ENCODE results near the gene MOB2. TPM values are rescaled to one million over a fixed set of nuclear protein-coding genes. Genes with fewer than 3 reads are reported as not detected.

MOB2 gene
- total RNA-seq, 4 donors from 2014 or later = 24.5 to 59.9 (median 39.1) TPM

DNA sequence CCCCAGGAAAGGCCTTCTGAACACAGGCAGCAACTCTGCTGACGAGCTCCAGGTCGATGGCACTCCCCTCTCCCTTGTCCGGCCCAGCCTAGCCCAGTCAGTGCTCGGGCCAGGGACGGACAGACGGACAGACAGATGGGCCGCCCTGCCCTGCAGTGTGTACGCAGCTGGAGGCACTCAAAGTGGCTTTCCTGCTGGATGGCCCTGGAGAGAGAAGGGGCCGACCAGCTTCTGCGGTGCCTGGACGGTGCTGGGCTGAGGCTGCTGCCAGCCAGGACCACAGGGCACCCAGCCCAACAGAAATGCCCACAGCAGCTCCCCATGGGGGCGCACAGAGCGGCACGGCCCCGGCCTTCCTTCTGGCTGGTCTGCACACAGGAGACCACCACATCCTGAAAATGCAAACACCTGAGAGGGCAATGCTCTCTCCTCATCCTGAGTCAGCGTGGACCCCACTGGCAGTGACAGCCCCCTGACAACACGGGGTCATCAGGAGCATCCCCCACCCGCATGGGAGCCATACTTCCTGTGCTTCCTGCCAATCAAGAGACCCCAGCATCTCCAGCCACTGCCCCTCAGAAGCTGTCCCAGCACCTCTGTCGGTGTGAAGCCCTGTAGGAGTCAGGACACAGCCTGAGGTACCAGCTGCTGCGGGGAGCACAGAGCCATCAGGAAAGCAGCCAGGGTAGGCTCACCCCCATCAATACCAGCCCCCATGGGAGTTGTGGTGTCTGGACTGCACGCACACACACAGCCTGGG lies 692 bp upstream of the MOB2 start:
- TF ChIP-seq, protein P1, sequence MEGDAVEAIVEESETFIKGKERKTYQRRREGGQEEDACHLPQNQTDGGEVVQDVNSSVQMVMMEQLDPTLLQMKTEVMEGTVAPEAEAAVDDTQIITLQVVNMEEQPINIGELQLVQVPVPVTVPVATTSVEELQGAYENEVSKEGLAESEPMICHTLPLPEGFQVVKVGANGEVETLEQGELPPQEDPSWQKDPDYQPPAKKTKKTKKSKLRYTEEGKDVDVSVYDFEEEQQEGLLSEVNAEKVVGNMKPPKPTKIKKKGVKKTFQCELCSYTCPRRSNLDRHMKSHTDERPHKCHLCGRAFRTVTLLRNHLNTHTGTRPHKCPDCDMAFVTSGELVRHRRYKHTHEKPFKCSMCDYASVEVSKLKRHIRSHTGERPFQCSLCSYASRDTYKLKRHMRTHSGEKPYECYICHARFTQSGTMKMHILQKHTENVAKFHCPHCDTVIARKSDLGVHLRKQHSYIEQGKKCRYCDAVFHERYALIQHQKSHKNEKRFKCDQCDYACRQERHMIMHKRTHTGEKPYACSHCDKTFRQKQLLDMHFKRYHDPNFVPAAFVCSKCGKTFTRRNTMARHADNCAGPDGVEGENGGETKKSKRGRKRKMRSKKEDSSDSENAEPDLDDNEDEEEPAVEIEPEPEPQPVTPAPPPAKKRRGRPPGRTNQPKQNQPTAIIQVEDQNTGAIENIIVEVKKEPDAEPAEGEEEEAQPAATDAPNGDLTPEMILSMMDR (IDR thresholded peaks at IDR 0.05; ENCODE audit: low read depth) = no peak

- TF ChIP-seq, protein P1 (IDR thresholded peaks at IDR 0.05; ENCODE audit: low read depth) = no peak
Measured at GRCh38 chr11:1485504-1485885, 1.1 kb downstream of the MOB2 start.

GRCh38 chr11:1484695-1485503 lies 1.7 kb downstream of the MOB2 start:
- TF ChIP-seq, protein P1 (IDR thresholded peaks at IDR 0.05; ENCODE audit: low read depth) = no peak

GRCh38 chr11:1484061-1484671 lies 2.4 kb downstream of the MOB2 start:
- TF ChIP-seq, protein P1 (IDR thresholded peaks at IDR 0.05; ENCODE audit: low read depth) = no peak

DNA sequence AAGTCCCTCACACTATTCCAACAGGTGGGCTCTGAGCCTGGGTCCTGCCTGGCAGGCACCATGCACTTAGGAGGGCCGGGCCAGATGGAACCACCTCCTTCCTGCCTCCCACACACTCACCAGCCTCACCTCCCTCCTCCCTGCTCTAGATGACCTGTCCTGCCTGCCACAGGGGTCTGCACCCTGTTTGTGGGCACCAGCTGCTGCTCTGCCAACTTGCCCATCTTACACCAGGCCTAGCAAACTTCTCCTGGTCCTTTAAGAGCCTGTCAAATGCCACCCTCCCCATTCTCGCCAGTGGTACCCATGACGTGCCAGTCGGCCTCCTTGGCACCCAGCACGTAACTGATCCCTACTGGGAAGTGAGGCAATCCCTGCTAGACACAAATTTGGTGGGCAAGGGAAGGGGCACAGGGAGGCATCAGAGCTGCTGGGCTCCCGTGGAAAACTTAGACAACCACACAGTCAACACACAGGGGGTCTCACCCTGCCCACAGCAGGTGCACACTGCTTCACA lies 3.1 kb downstream of the MOB2 start:
- TF ChIP-seq, protein P1 (IDR thresholded peaks at IDR 0.05; ENCODE audit: low read depth) = no peak

DNA sequence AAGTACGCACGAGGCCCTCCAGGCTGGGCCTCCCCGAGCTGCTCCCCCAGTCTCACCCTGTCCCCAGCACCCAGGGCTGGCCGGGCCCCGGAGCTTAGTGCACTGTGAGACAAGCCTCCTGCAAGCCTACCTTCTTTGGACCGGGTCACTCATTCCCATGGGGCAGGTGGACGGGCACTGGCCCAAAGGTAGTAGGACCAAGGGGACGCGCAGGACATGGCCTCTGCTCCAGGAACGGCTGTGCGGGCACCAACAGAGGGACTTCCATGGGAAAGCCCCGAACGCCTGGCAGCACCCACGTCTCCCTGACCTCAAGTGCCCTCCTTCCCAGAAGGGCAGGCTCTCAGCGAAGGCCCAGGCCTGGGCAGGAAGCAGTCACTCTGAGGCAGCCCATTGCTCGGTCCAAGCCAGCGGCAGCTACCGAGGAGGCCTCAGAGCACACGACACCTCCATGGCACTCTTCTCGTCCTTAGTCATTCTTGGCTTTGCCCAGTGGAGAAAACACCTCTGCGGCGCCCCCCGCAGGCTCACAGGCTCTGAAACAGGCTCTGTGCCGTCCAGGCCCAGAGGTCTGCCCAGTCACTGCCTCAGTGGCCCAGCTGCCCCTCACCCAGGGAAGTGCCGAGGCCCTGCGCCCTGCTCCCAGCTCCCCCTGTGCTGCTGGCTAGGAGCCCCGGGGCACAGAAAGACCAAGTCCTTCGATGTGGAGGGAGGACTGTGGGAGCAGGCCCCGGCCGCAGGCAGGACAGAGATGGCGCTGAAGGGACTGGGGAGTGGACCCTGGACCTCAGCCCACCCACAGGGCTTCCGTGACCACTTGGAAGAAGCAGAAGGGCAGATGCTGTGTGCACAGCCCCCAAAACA lies 3.8 kb downstream of the MOB2 start:
- TF ChIP-seq, protein P1 (IDR thresholded peaks at IDR 0.05; ENCODE audit: low read depth) = no peak

Data from subcutaneous adipose tissue (tissue), 4 donors.